HG03280 (cell line): ENCODE data around the gene AHSA1.

ENCODE experiments used
- ATAC-seq: cut with Tn5 transposase; IDR thresholded peaks from one replicate; pipeline ENCODE4 v1.9.1; 2021; ENCODE audit warnings: mild to moderate bottlenecking, moderate library complexity; ENCODE audit not compliant: unreplicated experiment

Gene AHSA1

DNA sequence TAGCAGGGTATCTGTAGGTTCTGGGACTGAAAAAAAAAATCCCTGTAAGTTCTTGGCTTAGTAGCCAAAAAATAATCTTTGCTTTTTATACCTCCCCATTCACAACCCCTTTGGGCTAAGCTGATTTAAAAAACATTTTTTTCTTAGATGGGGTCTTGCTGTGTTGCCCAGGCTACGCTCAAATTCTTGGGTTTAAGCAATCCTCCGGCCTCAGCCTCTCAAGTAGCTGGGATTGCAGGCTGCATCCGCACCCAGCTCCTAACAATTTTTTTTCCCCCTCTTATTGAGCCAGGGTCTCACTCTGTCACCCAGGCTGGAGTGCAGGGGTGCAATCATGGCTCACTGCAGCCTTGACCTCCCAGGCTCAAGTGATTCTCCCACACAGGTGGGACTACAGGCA is 49.9 kb downstream of the AHSA1 start:
- no peak for ATAC-seq

DNA sequence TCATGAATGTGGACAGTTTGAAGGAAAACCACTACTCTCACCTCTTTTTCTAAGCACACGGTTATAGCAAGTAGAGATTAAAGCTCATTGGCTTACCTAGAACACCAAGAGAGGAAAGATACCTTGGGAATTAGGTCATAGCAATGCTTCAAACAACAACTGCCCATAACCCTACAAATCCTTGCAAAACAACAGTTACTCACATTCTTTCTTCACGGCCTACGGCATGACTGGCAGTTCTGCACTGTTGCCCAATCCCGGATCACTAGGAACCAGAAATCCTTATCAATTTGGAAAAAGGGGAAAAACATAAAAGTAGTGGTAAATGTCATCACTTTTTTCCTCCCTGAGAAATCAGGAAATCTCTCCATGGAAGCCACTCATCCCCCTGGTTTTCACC is 50.4 kb downstream of the AHSA1 start:
- ATAC-seq, result no peak

GRCh38 chr14:77508876-77509275 is 51.0 kb downstream of the AHSA1 start:
- ATAC-seq, result no peak

DNA sequence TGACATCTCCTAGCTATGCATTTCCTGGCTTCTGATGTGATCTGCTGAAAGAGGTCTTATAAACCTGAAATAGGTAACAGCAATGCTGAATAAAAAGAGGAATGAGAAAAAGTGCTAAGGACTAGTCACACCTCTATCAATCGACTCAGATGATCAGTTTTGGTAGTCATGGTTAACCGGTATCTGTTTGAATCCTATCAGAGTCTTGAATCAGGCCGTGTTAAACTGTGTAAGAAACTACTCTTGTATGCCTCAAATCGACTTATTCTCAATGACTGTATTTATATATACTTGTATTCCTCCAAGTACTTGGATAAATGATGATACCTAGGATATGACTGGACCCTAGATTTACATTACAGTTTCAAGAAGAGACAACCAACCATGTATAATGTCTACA is 51.5 kb downstream of the AHSA1 start:
- ATAC-seq, result no peak

- ATAC-seq, result no peak
Measured at GRCh38 chr14:77511486-77512162, 53.7 kb downstream of the AHSA1 start.

DNA sequence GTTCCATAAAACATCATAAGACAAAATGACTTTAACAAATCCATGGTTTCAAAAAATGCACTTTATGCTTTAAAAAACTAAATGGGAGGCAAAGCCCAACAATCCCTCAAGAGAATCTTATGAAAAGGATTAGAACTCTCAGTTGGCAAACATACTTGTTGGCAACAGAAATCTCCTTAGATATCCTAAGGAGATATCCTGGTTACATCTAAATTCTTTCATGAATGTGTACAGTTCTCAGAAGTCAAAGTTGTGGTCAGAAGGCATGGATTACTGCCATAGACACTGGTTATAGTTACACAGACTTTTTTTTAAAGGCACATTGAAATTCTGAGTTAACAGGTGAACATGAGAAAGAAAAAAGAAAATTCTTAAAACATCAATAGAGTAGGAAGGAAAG is 58.2 kb downstream of the AHSA1 start:
- no peak for ATAC-seq
